ENCODE measurements around the gene APOBEC3G.

- TF ChIP-seq CTCF (IDR thresholded peaks at IDR 0.05) (no peak), POLR2A (IDR thresholded peaks at IDR 0.05) (no peak)
Observed at GRCh38 chr22:39027717-39028116, 49.4 kb upstream of the APOBEC3G start.

Data from thyroid gland (tissue), 4 donors.